ENCODE results near the gene GPD2. TPM values are rescaled to one million over a fixed set of nuclear protein-coding genes. Genes with fewer than 3 reads are reported as not detected.

Gene GPD2
- total and polyA plus RNA-seq, 2 of the 13 experiments (the other 11 are each of a cell fraction or from before 2014, with no cell fraction given), result not detected

DNA sequence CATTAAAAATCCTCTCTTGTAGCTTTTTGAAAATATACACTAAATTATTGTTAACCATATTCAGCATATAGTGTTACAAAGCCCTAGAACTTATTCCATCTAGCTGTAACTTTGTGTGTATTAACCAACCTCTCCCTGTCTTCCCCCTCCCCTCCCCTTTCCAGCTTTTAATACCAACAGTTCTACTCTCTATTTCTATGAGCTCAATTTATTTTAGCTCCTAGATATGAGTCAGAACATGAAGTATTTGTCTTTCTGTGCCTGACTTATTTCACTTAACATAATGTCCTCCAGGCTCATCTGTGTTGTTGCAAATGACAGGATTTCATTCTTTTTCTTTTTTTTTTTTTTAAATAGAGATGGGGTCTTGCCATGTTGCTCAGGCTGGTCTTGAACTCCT, 45.1 kb downstream of the GPD2 start:
- intact Hi-C loops (cut with micrococcal nuclease; ENCODE audit: unreplicated experiment), result no loop called here
- no peaks in the 10 kb centered on the region for H3K79me2 ChIP-seq (ENCODE audit: insufficient read depth, low read length)
- no peak overlapping the region for H3K4me2 ChIP-seq (ENCODE audit: low read depth, low read length)
- ChIA-PET POLR2A (no interaction called here), CTCF (ENCODE audit: low intra/inter-chr PET ratio, low total read pairs) (no interaction called here)
- in situ Hi-C loops (cut with HindIII; ENCODE audit: extremely low pct_ligation_motif_present, low pct_unique_long_range_greater_than_20kb), result no loop called here
- no TSS peak for BruUV-seq (replicated peaks)
- ATAC-seq, result no peak
- no peaks in the 10 kb centered on the region for H3K9me3 ChIP-seq (ENCODE audit: low read length)
- H3K4me1 ChIP-seq (ENCODE audit: insufficient read depth, low read length), result no peaks in the 10 kb centered on the region
- no peaks in the 10 kb centered on the region for H3K36me3 ChIP-seq (replicated peaks in 1 of 2; ENCODE audit: control insufficient read depth in 1 of 2, insufficient read depth in 2 of 2, low read length in 2 of 2)
- no peak overlapping the region for H3K9ac ChIP-seq (ENCODE audit: insufficient read depth, low read depth, low read length)
- no peak for FAIRE-seq
- no peak for TF ChIP-seq ZNF556 (CRISPR knock-in tag; IDR thresholded peaks at IDR 0.05; ENCODE audit: borderline replicate concordance)
- TF ChIP-seq JUNB (CRISPR knock-in tag; IDR thresholded peaks at IDR 0.05; ENCODE audit: borderline replicate concordance), result no peak
- no peak for TF ChIP-seq MYC (CRISPR knock-in tag; IDR thresholded peaks at IDR 0.05; ENCODE audit: borderline replicate concordance)
- TF ChIP-seq, protein P1, sequence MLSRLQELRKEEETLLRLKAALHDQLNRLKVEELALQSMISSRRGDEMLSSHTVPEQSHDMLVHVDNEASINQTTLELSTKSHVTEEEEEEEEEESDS (CRISPR knock-in tag; IDR thresholded peaks at IDR 0.05; ENCODE audit: borderline replicate concordance), result no peak
- TF ChIP-seq LCORL (IDR thresholded peaks at IDR 0.05), result no peak
- no peak for TF ChIP-seq LCORL (CRISPR knock-in tag; IDR thresholded peaks at IDR 0.05)
- no peak for TF ChIP-seq ZNF101 (CRISPR knock-in tag; IDR thresholded peaks at IDR 0.05; ENCODE audit: borderline replicate concordance, low read depth)
- TF ChIP-seq TFDP1 (CRISPR knock-in tag; IDR thresholded peaks at IDR 0.05; ENCODE audit: borderline replicate concordance), result no peak
- no peak for DNase-seq (ENCODE audit: low spot score)
- H3K27ac ChIP-seq (ENCODE audit: extremely low read length, insufficient read depth, low read length), result no peak overlapping the region
- H2AFZ ChIP-seq (ENCODE audit: low read length), result no peak overlapping the region
- no peaks in the 10 kb centered on the region for H3K27me3 ChIP-seq (ENCODE audit: control insufficient read depth in 1 of 2, insufficient read depth in 2 of 2, low read length in 2 of 2)
- no peak overlapping the region for H3K4me3 ChIP-seq (replicated peaks in 1 of 3; ENCODE audit: insufficient read depth in 1 of 3, low read depth in 2 of 3, low read length in 3 of 3)
- H4K20me1 ChIP-seq (ENCODE audit: insufficient read depth, low read length), result no peaks in the 10 kb centered on the region

DNA sequence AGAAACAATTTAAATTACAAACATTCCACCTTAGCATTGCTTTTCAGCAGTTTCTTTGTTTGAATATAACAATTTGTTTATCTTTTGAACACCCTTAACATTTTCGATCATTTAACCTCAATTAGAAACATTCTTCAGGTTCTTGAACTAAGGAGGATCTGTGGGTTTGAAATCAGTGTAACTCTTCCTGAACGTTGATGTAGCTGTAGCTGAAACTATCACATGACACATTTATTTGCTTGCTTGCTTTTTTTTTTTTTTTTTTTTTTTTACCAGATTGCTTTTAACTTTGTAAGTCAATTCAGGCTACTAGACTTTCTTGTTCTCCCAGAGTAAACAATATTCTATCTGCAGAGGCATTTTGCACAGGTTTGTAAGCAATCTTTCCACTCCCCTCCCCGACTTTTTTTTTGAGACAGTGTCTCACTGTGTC, 47.6 kb downstream of the GPD2 start:
- in situ Hi-C loops (cut with HindIII; ENCODE audit: extremely low pct_ligation_motif_present, low pct_unique_long_range_greater_than_20kb) (no loop called here), intact Hi-C loops (cut with micrococcal nuclease; ENCODE audit: unreplicated experiment) (no loop called here)
- no peaks in the 10 kb centered on the region for H3K4me1 ChIP-seq (ENCODE audit: insufficient read depth, low read length)
- no peak overlapping the region for H3K4me2 ChIP-seq (ENCODE audit: low read depth, low read length)
- no peaks in the 10 kb centered on the region for H3K9me3 ChIP-seq (ENCODE audit: low read length)
- CTCF ChIA-PET (ENCODE audit: low intra/inter-chr PET ratio, low total read pairs), result no interaction called here
- FAIRE-seq (no peak), ATAC-seq (no peak), DNase-seq (ENCODE audit: low spot score) (no peak)
- no peaks in the 10 kb centered on the region for H3K36me3 ChIP-seq (replicated peaks in 1 of 2; ENCODE audit: control insufficient read depth in 1 of 2, insufficient read depth in 2 of 2, low read length in 2 of 2)
- H3K27me3 ChIP-seq (ENCODE audit: control insufficient read depth in 1 of 2, insufficient read depth in 2 of 2, low read length in 2 of 2), result no peaks in the 10 kb centered on the region
- H3K27ac ChIP-seq (ENCODE audit: extremely low read length, insufficient read depth, low read length), result no peak overlapping the region
- POLR2A ChIA-PET, result no interaction called here
- no peaks in the 10 kb centered on the region for H3K79me2 ChIP-seq (ENCODE audit: insufficient read depth, low read length)
- H2AFZ ChIP-seq (ENCODE audit: low read length), result no peak overlapping the region
- no peaks in the 10 kb centered on the region for H4K20me1 ChIP-seq (ENCODE audit: insufficient read depth, low read length)
- no TSS peak for BruUV-seq (replicated peaks)
- 0% methylated on average over 3 of the region's 3 CpGs for WGBS (ENCODE audit: low lambda C conversion rate)
- no peak overlapping the region for H3K9ac ChIP-seq (ENCODE audit: insufficient read depth, low read depth, low read length)
- no peak overlapping the region for H3K4me3 ChIP-seq (replicated peaks in 1 of 3; ENCODE audit: insufficient read depth in 1 of 3, low read depth in 2 of 3, low read length in 3 of 3)
- no peak for TF ChIP-seq ZNF460 (CRISPR knock-in tag; IDR thresholded peaks at IDR 0.05; ENCODE audit: borderline replicate concordance)
- no peak for TF ChIP-seq ZHX1 (CRISPR knock-in tag; IDR thresholded peaks at IDR 0.05; ENCODE audit: low read depth)
- no peak for TF ChIP-seq TOPORS (CRISPR knock-in tag; IDR thresholded peaks at IDR 0.05)
- no peak for TF ChIP-seq ZFP91 (CRISPR knock-in tag; IDR thresholded peaks at IDR 0.05; ENCODE audit: borderline replicate concordance)
- no peak for TF ChIP-seq DPF2 (CRISPR knock-in tag; IDR thresholded peaks at IDR 0.05; ENCODE audit: borderline replicate concordance, low read depth)
- TF ChIP-seq ATAD3A (CRISPR knock-in tag; IDR thresholded peaks at IDR 0.05), result no peak
